WTC11 (cell line): ENCODE data around the gene ELK3.

Experiments
- ATF1 ChIP-seq: sonication (generic); formaldehyde crosslinking; IDR thresholded peaks from 2 replicates; pipeline ENCODE4 v1.8.1; 2023; ENCODE audit warnings: mild to moderate bottlenecking, moderate library complexity, missing genetic modification reagents
- CREM ChIP-seq: sonication (generic); formaldehyde crosslinking; IDR thresholded peaks from 2 replicates; pipeline ENCODE4 v1.8.1; 2022; ENCODE audit warnings: mild to moderate bottlenecking, missing genetic modification reagents, moderate library complexity
- CTCF ChIP-seq: fragments of 200-600 bp; IDR thresholded peaks from 2 replicates; pipeline ENCODE4 v1.8.0; 2022; ENCODE audit warnings: antibody characterized with exemption
- ETV6 ChIP-seq: sonication (generic); formaldehyde crosslinking; IDR thresholded peaks from 2 replicates; pipeline ENCODE4 v1.8.1; 2022; ENCODE audit warnings: mild to moderate bottlenecking, missing genetic modification reagents
- FOXJ3 ChIP-seq: sonication (generic); formaldehyde crosslinking; IDR thresholded peaks from 2 replicates; pipeline ENCODE4 v1.9.0; 2021; ENCODE audit warnings: missing genetic modification reagents, mild to moderate bottlenecking, borderline replicate concordance
- FOXP1 ChIP-seq: sonication (generic); formaldehyde crosslinking; IDR thresholded peaks from 2 replicates; pipeline ENCODE4 v1.8.0; 2022; ENCODE audit warnings: missing genetic modification reagents, mild to moderate bottlenecking, moderate library complexity, borderline replicate concordance
- MXD4 ChIP-seq: fragments of 250-450 bp; sonication (Bioruptor Pico); IDR thresholded peaks from 2 replicates; pipeline ENCODE4 v1.8.0; 2021; ENCODE audit warnings: mild to moderate bottlenecking, moderate library complexity, borderline replicate concordance
- NR1H2 ChIP-seq: sonication (generic); formaldehyde crosslinking; IDR thresholded peaks from 2 replicates; pipeline ENCODE4 v1.9.0; 2021; ENCODE audit warnings: mild to moderate bottlenecking, moderate library complexity, missing genetic modification reagents
- SP1 ChIP-seq: sonication (generic); formaldehyde crosslinking; conservative IDR thresholded peaks from 2 replicates; pipeline ENCODE4 v1.8.1; 2022; ENCODE audit warnings: missing genetic modification reagents
- ZNF121 ChIP-seq: sonication (generic); formaldehyde crosslinking; IDR thresholded peaks from 2 replicates; pipeline ENCODE4 v1.8.0; 2023; ENCODE audit warnings: missing genetic modification reagents
- ZNF138 ChIP-seq: sonication (generic); formaldehyde crosslinking; conservative IDR thresholded peaks from 2 replicates; pipeline ENCODE4 v1.8.1; 2022; ENCODE audit warnings: mild to moderate bottlenecking, moderate library complexity, missing genetic modification reagents
- ZNF423 ChIP-seq: fragments of 250-450 bp; sonication (Bioruptor Pico); IDR thresholded peaks from 2 replicates; pipeline ENCODE4 v2.1.2; 2022; ENCODE audit warnings: mild to moderate bottlenecking, moderate library complexity

GRCh38 chr12:96195845-96196451, 1.8 kb downstream of the ELK3 start:
- TF ChIP-seq ZNF138 (CRISPR knock-in tag): no peak
- no peak for TF ChIP-seq CTCF
- TF ChIP-seq CREM (CRISPR knock-in tag): no peak
- no peak for TF ChIP-seq ZNF121 (CRISPR knock-in tag)
- no peak for TF ChIP-seq FOXJ3
- no peak for TF ChIP-seq NR1H2 (CRISPR knock-in tag)
- TF ChIP-seq ZNF423 (CRISPR knock-in tag): no peak
- TF ChIP-seq ATF1 (CRISPR knock-in tag): no peak
- TF ChIP-seq SP1 (CRISPR knock-in tag): no peak
- no peak for TF ChIP-seq MXD4 (CRISPR knock-in tag)
- TF ChIP-seq ETV6 (CRISPR knock-in tag): no peak
- no peak for TF ChIP-seq FOXP1 (CRISPR knock-in tag)
